HEK293 (cell line): ENCODE data around the gene GLYATL3.

Source experiments
- CTCF ChIA-PET: fragments of 350-600 bp; formaldehyde crosslinking; extraction: SDS; loops from one replicate; lab custom pipeline; 2021; ENCODE audit warnings: antibody characterized with exemption; lab: Yijun Ruan, JAX
- POLR2A ChIA-PET: fragments of 300-600 bp; formaldehyde crosslinking; extraction: SDS; loops from one replicate; lab custom pipeline; 2020; ENCODE audit warnings: antibody characterized with exemption, inconsistent platforms; lab: Yijun Ruan, JAX
- H3K27ac ChIP-seq: fragments of 200-500 bp; sonication (Bioruptor generic); 2 replicates; pipeline ENCODE4 v1.5.1; 2014; ENCODE audit warnings: low read depth, low read length, control low read depth, inconsistent platforms; ENCODE audit errors: extremely low read depth
- H3K36me3 ChIP-seq, 2 experiments: fragments of 200-500 bp in 1 of 2; sonication (Bioruptor generic) in 1 of 2; 1 replicate in 1 of 2; 2 replicates in 1 of 2; pipeline ENCODE4 v1.5.1; 2014 to 2017; ENCODE audit warnings: inconsistent platforms in 2 of 2, low read length in 2 of 2; ENCODE audit not compliant: control insufficient read depth in 2 of 2, insufficient read depth in 1 of 2
- H3K4me1 ChIP-seq: fragments of 200-500 bp; sonication (Bioruptor generic); 2 replicates; pipeline ENCODE4 v1.5.1; 2014; ENCODE audit warnings: mild to moderate bottlenecking, low read length, inconsistent platforms; ENCODE audit not compliant: control insufficient read depth, insufficient read depth
- H3K4me3 ChIP-seq: 2 replicates; pipeline ENCODE4 v1.5.1; 2011; ENCODE audit warnings: low read depth, mild to moderate bottlenecking, control low read depth, low read length, moderate library complexity
- H3K9me3 ChIP-seq: fragments of 200-500 bp; sonication (Bioruptor generic); 2 replicates; pipeline ENCODE4 v1.5.1; 2014; ENCODE audit warnings: low read depth, low read length, inconsistent platforms; ENCODE audit not compliant: control insufficient read depth, insufficient read depth
- HOXA7 ChIP-seq: sonication (generic); formaldehyde crosslinking; IDR thresholded peaks from 2 replicates; pipeline ENCODE4 v1.8.1; 2022; ENCODE audit warnings: missing genetic modification reagents, borderline replicate concordance
- OSR2 ChIP-seq: fragments of 450-650 bp; formaldehyde crosslinking; IDR thresholded peaks from 2 replicates; pipeline ENCODE4 v1.5.1; 2016; ENCODE audit warnings: missing biosample characterization, missing genetic modification characterization
- ZFP37 ChIP-seq: fragments of 450-650 bp; formaldehyde crosslinking; IDR thresholded peaks from 2 replicates; pipeline ENCODE4 v1.5.1; 2016; ENCODE audit warnings: missing biosample characterization, missing genetic modification characterization
- ZNF23 ChIP-seq: fragments of 450-650 bp; formaldehyde crosslinking; IDR thresholded peaks from 2 replicates; pipeline ENCODE4 v1.5.1; 2016; ENCODE audit warnings: missing biosample characterization, missing genetic modification characterization, borderline replicate concordance
- ZNF239 ChIP-seq: fragments of 450-650 bp; formaldehyde crosslinking; IDR thresholded peaks from 2 replicates; pipeline ENCODE4 v1.5.1; 2016; ENCODE audit warnings: missing biosample characterization, missing genetic modification characterization
- ZNF311 ChIP-seq: fragments of 450-650 bp; formaldehyde crosslinking; IDR thresholded peaks from 2 replicates; pipeline ENCODE4 v1.5.1; 2017; ENCODE audit warnings: missing biosample characterization, missing genetic modification characterization, borderline replicate concordance
- ZNF561 ChIP-seq: fragments of 450-650 bp; IDR thresholded peaks from 2 replicates; pipeline ENCODE4 v1.5.1; 2018; ENCODE audit warnings: missing biosample characterization, missing genetic modification characterization, borderline replicate concordance
- ZNF624 ChIP-seq: fragments of 450-650 bp; formaldehyde crosslinking; IDR thresholded peaks from 2 replicates; pipeline ENCODE4 v1.5.1; 2017; ENCODE audit warnings: missing biosample characterization, missing genetic modification characterization
- TF ChIP-seq, protein P1 (sequence below): fragments of 450-650 bp; formaldehyde crosslinking; IDR thresholded peaks from 2 replicates; pipeline ENCODE4 v1.5.1; 2016; ENCODE audit warnings: missing biosample characterization, missing genetic modification characterization
- TF ChIP-seq, protein P2 (sequence below): fragments of 450-650 bp; formaldehyde crosslinking; IDR thresholded peaks from 2 replicates; pipeline ENCODE4 v1.5.1; 2017; ENCODE audit warnings: missing biosample characterization, missing genetic modification characterization

The GLYATL3 gene

DNA sequence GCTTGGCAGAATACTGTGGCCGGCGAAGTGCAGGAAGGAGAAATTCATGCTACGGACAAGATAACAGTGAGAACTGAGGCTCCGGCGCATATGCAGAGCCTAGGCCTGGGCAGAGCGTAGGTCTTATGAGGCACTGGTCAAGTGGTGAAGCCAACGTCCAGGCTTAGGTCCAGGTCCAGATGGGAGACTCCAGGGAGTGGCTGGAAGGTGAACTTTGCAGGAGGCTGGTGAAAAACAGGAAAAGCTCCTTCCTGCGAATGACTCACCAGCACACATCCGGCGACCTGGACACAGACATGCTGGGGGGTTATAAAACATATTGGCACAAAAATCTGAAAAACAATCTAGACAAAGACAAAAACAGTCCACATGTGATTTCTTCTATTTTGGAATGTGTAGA, 66.1 kb downstream of the GLYATL3 start (continued):
- TF ChIP-seq, protein P1, sequence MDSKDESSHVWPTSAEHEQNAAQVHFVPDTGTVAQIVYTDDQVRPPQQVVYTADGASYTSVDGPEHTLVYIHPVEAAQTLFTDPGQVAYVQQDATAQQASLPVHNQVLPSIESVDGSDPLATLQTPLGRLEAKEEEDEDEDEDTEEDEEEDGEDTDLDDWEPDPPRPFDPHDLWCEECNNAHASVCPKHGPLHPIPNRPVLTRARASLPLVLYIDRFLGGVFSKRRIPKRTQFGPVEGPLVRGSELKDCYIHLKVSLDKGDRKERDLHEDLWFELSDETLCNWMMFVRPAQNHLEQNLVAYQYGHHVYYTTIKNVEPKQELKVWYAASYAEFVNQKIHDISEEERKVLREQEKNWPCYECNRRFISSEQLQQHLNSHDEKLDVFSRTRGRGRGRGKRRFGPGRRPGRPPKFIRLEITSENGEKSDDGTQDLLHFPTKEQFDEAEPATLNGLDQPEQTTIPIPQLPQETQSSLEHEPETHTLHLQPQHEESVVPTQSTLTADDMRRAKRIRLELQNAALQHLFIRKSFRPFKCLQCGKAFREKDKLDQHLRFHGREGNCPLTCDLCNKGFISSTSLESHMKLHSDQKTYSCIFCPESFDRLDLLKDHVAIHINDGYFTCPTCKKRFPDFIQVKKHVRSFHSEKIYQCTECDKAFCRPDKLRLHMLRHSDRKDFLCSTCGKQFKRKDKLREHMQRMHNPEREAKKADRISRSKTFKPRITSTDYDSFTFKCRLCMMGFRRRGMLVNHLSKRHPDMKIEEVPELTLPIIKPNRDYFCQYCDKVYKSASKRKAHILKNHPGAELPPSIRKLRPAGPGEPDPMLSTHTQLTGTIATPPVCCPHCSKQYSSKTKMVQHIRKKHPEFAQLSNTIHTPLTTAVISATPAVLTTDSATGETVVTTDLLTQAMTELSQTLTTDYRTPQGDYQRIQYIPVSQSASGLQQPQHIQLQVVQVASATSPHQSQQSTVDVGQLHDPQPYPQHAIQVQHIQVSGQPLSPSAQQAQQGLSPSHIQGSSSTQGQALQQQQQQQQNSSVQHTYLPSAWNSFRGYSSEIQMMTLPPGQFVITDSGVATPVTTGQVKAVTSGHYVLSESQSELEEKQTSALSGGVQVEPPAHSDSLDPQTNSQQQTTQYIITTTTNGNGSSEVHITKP, result no peak
- TF ChIP-seq ZNF561 (tag by site-specific recombination) (no peak), ZNF239 (tag by site-specific recombination) (no peak)
- TF ChIP-seq, all 188 proteins: peak for 0

DNA sequence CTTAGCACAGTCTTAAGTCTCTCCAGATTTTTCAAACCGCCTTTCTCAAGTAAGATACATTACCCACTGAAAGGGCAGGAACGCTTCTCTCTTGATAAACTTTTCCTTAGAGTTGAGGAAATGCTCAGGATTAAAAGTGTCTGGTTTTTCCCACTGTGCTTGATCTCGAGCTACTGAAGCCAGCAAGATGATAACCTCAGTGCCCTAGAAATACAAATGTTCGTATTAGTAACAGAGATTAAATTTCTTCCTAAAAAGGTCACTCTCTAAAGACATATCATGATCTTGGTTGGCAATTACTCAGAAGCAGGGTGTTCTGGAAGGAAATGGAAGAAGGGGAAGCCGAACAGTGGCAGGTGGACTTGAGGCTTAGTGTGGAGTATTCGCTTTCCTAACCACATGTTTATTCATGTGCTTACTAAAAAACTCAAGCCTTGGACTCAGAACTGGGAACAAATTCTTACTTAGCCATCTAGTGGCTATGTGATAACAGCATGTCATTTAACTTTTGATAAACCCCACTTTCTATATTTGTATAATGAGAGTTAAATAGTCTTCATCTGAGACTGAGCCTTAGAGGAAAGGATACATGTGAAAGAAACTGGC, 70.9 kb downstream of the GLYATL3 start:
- TF ChIP-seq ZNF624 (tag by site-specific recombination) (no peak), OSR2 (tag by site-specific recombination) (peak; percentile 36; the same call in 1 of the 2 replicates), ZFP37 (tag by site-specific recombination) (no peak)
- no peaks in the 10 kb centered on the region for H3K9me3 ChIP-seq
- H3K4me3 ChIP-seq, result no peak overlapping the region
- H3K4me1 ChIP-seq, result peaks cover 15% of the 10 kb centered on the region
- CTCF ChIA-PET, result interaction anchor here (1.0 to 1.5 kb wide), 3 partner anchors 35 to 39 kb away, joined by 3 to 16 read pairs (median 4); no protein-coding TSS in a partner anchor
- no peaks in the 10 kb centered on the region for H3K36me3 ChIP-seq
- POLR2A ChIA-PET, result no interaction called here
- H3K27ac ChIP-seq, result no peak overlapping the region

DNA sequence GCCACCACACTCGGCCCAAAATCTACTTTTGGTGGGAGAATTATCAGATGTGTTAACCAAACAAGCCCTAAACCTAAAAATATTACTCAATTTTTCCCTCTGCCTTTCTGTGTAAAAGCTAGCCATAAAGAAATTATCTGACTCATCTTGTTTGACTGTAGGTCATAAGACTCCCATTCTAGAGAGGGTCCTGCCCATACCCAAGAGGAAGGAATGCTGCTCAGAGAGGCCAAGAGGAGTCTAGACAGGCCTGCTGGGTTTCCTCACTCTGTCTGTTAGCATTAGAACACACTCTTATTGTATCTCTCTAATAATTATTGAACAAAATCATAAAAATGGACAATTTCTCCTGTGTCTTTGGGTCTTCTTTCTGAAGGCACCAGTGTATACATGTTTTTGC, 76.9 kb downstream of the GLYATL3 start:
- Histone ChIP-seq H3K4me3 (no peak overlapping the region), H3K27ac (no peak overlapping the region), H3K4me1 (no peaks in the 10 kb centered on the region), H3K36me3 (no peaks in the 10 kb centered on the region), H3K9me3 (no peaks in the 10 kb centered on the region)
- ChIA-PET POLR2A (no interaction called here), CTCF (interaction anchor here (2.6 kb wide), 1 partner anchor 30 kb away, joined by 8 read pairs; no protein-coding TSS in a partner anchor)
- TF ChIP-seq, protein P2, sequence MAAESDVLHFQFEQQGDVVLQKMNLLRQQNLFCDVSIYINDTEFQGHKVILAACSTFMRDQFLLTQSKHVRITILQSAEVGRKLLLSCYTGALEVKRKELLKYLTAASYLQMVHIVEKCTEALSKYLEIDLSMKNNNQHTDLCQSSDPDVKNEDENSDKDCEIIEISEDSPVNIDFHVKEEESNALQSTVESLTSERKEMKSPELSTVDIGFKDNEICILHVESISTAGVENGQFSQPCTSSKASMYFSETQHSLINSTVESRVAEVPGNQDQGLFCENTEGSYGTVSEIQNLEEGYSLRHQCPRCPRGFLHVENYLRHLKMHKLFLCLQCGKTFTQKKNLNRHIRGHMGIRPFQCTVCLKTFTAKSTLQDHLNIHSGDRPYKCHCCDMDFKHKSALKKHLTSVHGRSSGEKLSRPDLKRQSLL (tag by site-specific recombination), result no peak
- TF ChIP-seq HOXA7 (CRISPR knock-in tag), result no peak
- TF ChIP-seq ZNF23, result no peak
- TF ChIP-seq ZNF311, result no peak
